ENCODE results near the gene CFAP54.

The CFAP54 gene

DNA sequence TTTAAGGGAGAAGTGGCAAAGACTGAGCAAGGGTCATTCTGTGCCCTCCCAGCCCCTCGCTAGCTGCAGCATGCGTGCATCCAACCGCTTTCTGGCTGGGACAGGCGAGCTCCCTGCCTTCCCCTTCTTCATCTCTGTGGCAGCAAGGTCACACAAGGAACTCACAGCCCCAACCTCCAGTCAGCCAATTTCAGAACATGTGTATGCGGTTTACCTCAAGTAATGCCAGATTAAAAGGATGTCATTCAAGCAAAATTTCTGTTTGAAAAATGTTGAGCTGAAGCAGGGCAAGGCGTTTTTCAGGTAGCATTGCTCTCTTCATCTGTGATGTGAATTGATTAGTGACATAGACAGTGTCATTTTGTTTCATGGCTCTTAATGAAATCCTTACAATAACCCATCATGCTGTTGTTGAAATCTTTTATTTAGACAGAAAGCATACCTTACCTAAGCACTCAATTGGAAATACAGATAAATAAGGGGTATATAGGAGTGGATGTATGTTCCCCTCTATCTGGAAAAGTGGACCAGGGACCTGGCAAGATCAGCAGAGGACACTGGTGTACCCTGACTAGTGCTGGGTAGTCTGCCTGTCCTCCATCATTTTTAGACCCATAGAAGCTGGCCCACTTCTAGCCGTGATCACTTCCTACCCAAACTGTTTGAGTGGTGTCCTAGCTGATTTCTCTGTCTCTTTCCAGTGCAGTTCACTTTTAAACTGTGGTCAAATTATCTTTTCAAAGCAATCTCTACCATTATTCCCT, 334.9 kb downstream of the CFAP54 start:
- DNase-seq (ENCODE audit: low spot score): no peak

DNA sequence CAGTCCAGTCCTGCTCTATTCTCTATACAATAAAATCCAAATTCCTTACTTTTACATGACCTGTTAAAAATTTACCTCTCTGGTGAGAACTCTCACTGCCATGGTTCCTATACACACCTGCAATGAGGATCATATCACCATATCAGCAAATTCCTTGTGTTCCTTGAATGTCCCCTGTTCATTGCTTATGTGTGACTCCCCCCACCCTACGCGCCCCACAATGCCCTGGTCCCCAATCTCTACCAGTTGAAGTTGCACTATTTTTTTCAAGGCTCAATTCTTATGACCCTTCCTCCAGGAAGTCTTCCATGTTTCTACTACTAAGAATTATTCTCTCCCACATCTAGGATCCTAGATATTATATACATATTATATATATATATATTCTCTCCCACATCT, 335.5 kb downstream of the CFAP54 start:
- DNase-seq (ENCODE audit: low spot score): no peak

DNA sequence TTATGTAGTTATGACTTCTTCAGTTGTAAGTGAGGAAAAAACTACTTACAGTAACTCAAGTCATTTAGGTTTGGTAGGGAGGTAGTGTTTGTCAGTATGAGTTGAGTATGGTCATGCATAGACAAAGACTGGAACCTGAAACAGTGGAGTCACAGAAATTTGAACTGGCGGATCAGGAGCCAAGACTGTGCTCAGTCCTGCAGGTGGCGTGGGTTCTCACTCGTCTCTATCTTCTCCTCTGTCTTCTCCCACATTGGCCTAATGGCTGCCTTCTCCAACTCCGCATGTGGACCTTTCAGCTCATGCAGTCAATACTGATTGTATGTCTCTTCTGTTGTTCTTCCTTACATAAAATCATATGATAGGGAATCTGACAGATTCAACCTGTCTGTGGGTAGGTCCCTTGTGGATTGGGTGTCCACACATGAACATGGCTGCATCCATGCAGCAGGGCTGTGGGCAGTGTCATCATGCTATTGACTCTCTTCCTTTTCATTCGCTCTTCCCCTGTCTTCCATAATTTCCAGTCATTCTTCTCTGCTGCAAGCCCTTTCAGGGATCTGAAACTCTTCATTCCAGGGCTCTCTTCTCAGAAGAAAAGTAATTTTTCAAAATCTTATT, 338.9 kb downstream of the CFAP54 start:
- DNase-seq (ENCODE audit: low spot score): no peak

DNA sequence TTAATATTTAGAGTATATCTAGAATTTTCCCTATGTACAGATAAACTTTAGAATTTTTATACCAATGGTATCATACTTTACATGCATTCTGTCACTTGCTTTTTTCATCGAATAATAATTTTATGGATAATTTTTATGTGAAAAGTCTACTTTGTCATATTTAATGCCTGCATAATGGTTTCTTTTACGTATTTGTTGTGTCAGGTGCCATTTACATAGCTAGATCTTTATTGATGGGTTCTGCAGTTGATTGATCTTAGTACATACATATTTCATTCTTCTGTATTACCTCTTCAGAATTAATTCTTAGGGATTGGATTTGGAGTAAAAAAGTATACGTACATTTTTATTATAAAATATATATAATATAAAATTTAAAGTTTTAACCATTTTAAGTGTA, 340.0 kb downstream of the CFAP54 start:
- DNase-seq (ENCODE audit: low spot score): no peak

DNA sequence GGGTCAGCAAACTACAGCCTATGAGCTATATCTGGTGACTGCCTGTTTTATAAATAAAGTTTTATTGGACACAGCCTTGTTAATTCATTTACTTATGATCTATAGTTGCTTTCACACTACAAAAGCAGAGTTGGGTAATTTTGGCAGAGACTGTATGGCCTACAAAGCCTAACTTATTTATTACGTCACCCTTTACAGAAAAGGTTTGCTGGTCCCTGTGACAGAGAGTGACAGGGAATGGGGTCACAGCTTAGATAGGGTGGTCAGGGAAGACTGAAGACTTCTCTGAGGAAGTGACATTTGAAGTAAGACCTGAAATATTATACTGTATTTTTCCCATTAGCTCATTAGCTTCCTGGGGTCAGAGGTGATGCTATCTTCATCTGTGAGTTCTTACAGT, 342.0 kb downstream of the CFAP54 start:
- DNase-seq (ENCODE audit: low spot score): no peak

DNA sequence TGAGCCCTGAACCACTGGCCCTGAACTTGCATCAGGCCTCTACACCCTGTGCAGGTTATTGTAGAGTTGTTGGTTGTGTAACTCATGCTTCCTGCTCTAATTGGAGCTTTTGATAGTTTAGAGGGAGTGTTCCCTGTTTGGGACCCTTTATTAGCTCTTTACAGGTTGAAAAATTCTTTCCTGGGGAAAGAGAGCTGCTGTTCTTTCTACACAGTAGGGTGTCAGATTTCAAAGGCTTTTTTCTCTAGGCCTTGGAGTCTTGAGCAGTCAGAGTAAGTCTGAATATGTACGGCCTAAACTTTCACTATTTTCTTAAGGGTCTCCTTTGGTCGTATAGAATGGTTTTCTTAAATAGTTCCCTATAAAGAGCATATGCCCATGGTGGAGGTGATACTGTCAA, 356.9 kb downstream of the CFAP54 start:
- DNase-seq (ENCODE audit: low spot score): no peak

DNA sequence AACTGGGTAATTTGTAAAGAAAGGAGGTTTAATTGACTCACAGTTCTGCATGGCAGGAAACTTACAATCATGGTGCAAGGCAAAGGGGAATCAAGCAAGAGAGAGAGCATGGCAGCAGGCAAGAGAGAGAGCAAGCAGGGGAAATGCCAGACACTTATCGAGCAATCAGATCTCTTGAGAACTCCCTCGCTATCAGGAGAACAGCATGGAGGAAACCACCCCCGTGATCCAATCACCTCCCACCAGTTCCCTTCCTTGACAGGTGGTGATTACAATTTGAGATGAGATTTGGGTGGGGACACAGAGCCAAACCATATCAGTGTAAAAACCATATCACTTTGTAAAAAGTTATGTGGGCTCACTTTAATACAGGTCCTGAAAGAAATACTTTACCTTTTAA, 361.3 kb downstream of the CFAP54 start:
- no peak for DNase-seq (ENCODE audit: low spot score)

DNA sequence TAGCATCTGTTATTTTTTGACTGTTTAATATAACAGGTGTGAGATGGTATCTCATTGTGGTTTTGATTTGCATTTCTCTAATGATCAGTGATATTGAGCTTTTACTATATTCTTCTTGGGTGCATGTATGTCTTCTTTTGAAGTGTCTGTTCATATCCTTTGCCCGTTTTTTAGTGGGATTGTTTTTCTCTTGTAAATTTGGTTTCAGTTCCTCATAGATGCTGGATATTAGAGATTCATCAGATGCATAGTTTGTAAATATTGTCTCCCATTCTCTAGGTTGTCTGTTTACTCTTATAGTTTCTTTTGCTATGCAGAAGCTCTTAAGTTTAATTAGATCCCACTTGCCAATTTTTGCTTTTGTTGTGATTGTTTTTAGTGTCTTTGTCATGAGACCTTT, 368.8 kb downstream of the CFAP54 start:
- DNase-seq (ENCODE audit: low spot score): no peak

DNA sequence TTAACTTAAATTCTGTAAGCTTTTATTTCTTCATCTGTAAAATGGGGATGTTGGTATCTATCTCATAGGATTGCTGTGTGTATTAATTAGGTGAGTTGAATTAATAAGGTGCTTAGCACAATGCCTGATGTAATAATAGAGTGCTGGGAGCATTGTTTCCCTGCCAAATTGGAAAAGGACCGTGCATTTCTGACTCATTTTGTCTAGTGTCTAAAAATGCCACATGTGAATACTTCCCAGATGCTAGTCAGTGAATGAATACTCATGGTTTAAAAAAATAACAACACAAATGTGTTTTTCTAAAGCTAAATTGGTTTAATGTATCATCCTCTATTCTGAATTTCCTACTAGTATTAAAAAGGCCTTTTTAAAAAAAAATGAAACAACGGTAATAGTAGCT, 372.3 kb downstream of the CFAP54 start:
- DNase-seq (ENCODE audit: low spot score): no peak

DNA sequence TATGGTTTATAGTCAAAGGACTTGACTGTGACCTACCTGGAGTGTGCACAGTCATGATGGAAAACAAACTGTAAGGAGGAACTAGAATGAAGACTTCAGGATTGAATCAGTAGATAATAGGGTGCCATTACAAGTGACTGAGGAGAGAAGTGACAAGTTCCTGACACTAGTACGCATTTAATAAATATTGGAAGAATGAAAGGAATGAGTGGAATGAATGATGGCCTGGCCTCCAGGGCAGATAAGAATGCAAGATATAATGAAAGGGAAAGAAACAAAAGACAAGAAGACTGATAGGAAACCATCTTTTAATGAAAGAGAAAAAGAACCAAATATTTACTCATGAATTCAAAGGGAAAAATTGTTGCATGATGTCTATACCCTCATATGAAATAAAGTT, 372.9 kb downstream of the CFAP54 start:
- no peak for DNase-seq (ENCODE audit: low spot score)

DNA sequence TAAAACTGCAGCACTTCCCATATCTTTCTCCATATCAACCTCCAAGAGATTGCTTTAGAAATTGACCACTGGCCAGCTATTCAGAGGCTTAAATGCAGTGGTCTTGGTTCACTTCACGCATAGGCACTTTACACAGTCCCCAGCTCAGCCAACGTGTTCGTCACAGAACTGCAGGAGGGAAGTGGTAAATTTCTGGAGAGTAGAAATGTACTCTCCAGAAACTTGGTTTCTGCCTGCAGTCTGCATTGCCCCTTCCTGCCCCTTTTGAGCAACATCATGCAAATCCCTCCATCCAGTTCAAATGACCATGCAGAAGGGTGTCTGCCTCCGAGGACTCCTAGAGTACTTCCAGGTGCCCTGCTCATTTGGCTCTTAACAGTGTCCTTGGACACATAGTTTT, 375.0 kb downstream of the CFAP54 start:
- no peak for DNase-seq (ENCODE audit: low spot score)

DNA sequence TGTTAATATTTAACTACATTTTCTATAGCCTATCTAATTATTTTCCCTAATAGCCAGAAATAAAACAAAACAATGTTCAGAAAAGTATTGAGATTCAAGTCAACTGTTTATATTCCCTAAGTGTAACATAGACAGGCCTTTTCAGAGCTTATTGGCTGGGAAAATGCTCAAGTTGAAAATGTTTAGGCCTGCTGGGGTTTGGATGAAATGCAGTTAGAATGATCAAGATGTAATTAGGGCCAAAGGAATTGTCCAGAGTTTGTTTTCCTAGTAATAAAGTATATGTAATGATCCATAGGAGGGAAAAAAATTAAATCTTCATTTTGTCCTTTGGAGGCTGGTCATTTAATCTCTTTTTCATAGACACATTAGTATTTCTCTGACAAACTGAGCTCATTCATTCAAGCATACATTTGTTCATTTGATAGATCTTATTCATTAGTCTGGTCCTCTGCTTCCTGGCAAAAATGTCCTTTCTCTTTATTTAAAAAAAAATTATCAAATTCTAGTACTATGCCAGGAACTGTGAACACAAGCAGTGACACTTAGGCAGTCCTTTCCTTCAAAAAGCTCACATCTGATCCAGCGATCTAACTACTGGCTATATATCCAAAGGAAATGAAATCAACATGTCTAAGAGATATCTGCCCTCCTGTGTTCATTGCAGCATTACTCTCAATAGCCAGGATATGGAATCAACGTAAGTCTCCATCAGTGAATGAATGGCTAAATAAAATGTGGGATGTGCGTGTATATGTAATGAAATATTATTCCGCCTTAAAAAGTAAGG, 377.6 kb downstream of the CFAP54 start:
- no peak for DNase-seq (ENCODE audit: low spot score)

DNA sequence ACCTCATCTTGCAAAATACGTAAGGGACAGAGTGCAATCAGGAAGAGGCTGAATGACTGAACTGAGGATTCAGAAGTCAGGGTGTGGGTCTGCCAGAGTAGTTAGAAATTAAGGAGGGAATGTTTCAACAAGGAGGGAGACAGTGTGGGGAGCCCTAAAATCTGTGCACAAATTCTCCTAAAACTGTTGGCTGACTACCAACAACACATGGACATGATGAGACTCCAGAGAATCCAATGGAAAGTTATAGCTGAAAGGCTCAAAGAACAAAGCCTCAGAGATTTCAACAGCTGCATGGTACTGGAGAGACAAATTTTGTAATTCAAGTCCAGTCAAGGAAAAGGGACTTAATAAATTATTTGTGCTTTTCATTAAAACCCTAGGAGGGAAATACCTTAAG, 381.6 kb downstream of the CFAP54 start:
- no peak for DNase-seq (ENCODE audit: low spot score)

DNA sequence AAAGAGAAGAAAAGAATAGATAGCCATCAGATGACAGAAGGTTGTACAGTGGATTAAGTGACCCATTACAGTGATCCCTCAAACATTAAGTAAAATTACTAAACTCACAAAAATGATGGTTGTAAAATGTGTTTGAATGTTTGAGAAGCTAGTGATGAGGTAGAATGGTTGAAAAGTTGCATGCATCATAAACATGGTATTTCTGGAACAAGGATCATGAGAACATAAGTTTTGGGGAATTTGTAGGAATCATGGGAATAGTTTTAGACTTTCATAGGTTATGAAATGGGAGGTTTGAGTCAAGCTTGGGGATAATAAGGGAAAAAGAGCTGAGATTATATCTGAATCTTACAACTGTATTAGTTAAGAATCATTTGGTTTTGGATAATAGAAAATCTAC, 383.6 kb downstream of the CFAP54 start:
- DNase-seq (ENCODE audit: low spot score): no peak

DNA sequence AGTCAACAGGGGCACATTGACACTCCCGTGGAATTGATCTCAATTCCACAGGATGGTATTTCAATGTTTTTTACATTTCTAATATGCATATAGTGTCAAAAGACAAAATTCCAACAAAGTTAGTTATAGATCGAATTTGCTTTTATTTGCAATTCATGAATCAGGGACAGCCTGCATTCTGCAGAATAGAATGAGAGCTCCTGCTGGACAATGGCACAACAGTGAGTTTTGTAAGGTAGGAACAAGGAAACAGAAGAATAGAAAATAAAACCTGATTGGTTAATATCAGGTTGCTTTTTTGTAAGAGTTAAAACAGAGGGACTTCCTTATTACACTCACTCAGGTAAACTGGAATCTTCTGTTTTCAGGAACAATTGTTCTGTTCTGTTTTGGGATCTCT, 384.8 kb downstream of the CFAP54 start:
- no peak for DNase-seq (ENCODE audit: low spot score)

DNA sequence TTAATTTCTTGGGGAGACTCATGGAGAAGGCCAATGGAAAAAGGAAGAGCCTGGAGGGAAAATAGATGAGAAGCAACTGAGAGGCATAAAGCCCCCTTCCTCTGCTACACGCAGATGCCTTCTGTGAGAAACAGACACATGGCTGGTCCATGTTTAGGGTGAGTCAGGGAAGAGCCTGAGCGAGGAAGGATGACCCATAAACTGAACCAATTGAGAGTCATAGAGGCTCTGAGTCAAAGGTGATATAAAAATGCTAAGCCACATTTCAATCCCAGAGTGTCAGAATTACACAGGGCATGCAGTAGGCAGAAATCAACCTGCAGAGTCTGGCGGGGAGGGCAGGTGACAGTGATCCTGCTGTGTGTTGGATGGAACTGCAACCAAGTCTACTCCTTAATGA, 387.6 kb downstream of the CFAP54 start:
- DNase-seq (ENCODE audit: low spot score): no peak

DNA sequence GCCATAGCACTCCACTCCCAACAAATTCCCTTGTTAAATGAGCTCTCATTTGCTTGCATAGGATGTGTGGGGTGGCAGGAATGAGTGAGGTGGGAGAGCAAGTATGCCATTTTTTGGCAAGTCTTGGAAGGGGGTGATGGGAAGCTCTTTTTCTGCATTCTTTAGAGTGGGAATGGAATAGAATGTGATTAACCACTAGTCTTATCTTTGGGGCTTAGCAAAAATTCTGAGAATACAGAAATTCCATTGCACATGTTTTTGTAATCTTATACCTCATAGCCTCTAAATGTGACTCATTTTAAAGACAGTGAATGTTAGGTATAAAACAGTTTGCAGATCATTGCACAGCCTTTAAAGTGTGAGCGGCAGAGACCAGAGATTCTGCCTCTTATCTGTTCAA, 389.3 kb downstream of the CFAP54 start:
- DNase-seq (ENCODE audit: low spot score): no peak

DNA sequence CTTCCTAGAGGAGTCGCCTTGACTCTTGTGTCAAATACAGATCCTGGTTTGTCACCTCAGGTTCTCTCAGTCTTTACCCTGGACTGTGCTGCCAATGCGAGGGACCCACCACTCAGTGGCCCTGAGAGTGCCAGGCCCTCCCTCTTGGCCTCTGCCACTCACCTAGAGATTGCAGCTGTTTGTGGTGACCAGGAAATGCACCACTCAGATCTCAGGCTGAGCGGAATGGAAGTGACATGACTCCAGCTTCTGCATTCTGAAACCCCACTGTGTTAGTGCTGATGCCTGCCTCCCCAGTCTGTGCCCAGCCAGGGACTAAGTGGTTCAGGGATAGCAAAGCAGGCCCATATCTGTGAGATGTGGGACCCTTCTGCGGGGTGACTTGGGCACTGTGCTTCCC, 389.9 kb downstream of the CFAP54 start:
- no peak for DNase-seq (ENCODE audit: low spot score)

DNA sequence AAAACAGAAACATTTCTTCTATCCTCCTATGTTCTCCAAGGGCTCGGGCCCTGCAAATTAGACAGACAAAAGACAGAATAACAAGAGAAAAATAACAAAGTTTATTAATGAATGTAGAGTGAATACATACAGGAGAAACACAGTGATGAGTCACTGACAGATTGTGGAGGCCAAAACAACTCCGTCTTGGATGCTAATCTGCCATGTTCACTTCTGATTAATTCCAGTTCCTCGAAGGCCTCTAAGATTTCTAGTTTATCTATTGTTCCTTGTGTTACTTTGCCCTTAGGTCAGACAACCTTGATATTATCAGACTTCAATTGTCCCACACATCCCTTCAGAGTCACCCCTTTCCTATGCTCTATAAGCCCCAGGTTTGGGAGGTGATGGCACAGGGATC, 390.8 kb downstream of the CFAP54 start:
- no peak for DNase-seq (ENCODE audit: low spot score)

DNA sequence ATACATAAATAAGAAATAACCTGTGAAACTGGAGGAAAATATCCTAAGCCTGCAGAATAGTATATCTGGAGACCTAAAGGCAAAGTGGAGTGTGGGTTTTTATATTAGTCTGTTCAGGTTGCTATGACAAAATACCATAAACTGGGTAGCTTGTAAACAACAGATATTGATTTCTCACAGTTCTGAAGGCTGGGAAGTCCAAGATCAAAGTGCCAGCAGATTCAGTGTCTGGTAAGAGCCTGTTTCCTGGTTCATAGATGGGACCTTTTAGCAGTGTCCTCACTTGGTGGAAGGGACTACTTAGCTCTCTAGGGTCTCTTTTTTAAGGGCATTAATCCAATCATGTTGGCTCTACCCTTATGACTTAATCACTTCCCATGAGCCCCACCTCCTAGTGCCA, 392.2 kb downstream of the CFAP54 start:
- DNase-seq (ENCODE audit: low spot score): no peak

DNA sequence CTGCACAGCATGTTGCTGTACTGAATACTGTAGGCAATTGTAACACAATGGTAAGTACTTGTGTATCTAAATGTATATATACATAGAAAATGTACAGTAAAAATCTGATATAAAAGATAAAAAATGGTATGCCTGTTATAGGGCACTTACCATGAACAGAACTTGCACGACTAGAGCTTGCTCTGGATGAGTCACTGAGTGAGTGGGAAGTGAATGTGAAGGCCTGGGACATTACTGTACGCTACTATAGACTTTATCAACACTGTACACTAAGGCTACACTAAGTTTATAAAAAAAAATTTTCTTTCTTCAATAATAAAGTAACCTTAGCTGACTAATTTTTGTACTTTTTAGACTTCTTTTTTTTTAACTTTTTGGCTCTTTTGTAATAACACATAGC, 393.5 kb downstream of the CFAP54 start:
- no peak for DNase-seq (ENCODE audit: low spot score)

DNA sequence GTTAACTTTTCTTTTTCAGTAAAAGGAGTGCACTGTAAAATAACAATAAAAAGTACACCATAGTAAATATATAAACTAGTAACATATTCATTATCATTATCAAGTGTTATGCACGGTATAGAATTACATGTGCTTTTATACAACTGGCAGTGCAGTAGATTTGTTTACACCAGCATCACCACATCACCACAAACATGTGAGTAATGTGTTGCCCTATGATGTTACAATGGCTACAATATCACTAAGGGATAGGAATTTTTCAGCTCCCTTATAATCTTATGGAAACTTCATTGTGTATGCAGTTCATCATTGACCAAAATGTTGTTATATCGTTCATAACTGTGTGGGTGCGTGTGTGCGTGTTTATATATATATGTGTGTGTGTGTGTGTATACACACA, 394.2 kb downstream of the CFAP54 start:
- DNase-seq (ENCODE audit: low spot score): no peak

DNA sequence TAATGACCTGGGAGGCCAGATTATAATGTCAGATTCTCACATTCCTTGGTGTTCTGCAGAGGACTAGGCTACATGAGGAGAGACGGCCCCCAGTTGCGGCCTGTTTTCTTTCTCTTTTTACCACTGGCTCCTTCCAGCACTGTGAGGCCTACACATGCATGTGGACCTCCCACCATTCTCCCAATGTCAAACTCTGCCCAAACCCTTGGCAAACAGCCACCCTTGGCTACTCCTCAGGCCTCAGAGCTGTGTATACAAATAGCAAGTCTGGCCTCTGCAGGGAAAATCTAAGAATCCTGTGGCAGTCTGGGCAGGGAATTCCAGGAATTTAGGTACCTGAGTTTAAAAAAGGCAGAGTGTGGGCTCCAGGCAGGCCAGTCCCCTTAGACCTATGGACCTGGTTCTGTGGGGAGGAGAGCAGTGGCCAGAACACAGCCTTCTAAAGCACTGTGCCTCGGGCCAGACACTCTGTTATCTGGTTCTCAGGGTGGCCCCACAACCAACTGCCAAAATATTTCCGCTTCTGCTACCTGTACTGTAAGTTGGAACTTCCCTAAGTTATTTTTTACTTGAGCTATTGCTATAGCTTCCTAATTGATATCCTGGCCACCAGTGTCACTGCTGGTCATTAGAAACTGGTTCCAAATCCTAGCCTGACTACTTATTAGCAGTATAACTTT, 397.8 kb downstream of the CFAP54 start:
- no peak for DNase-seq (ENCODE audit: low spot score)
